ENCODE data around the gene DMBX1. TPM values are rescaled to one million over a fixed set of nuclear protein-coding genes. Genes with fewer than 3 reads are reported as not detected.

Gene DMBX1
- total and polyA plus RNA-seq, 2 of the 4 experiments (the other 2 are of a cell fraction), result not detected

DNA sequence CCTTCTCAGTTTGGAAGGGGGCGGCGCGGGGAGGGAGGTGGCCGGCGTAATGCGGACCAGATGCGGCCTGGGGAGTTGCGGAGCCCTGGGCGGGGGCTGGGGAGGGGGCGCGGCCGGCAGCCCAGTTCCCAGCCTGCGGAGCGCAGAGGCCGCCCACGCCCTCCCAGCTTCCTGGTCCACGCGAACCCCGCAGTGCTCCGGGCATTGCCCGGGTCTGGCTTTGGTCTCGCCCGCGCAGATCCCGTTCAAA is 695 bp downstream of the DMBX1 start:
- Histone ChIP-seq H3K18ac (ENCODE audit: low read depth, low read length) (no peak overlapping the region), H4K20me1 (ENCODE audit: insufficient read depth, low read length) (peaks cover 13% of the 10 kb centered on the region; the same call in 1 of the 2 replicates), H2BK5ac (ENCODE audit: low read depth, low read length, poor library complexity, severe bottlenecking) (no peak overlapping the region), H3K36me3 (ENCODE audit: control insufficient read depth, insufficient read depth, low read length) (no peaks in the 10 kb centered on the region), H4K91ac (ENCODE audit: insufficient read depth, low read depth, low read length) (no peak overlapping the region), H3K9me3 (ENCODE audit: control insufficient read depth, insufficient read depth, low read length) (peaks cover 2% of the 10 kb centered on the region; the same call in 1 of the 2 replicates), H2AK5ac (ENCODE audit: low read depth, low read length) (no peak overlapping the region), H3K23ac (ENCODE audit: low read depth, low read length) (no peak overlapping the region; the same call in 1 of the 2 replicates), H3K4ac (ENCODE audit: low read depth, low read length) (no peak overlapping the region), H3K27me3 (ENCODE audit: control insufficient read depth, insufficient read depth, low read length) (peaks cover 95% of the 10 kb centered on the region), H3K4me2 (ENCODE audit: low read depth, low read length) (no peak overlapping the region), H3K14ac (replicated peaks; ENCODE audit: low read depth, low read length) (no peak overlapping the region), H3K9me1 (ENCODE audit: insufficient read depth, low read length) (no peaks in the 10 kb centered on the region), H2BK120ac (ENCODE audit: low read depth, low read length) (no peak overlapping the region), H2BK15ac (ENCODE audit: low read depth, low read length) (no peak overlapping the region), H4K5ac (ENCODE audit: low read depth, low read length) (no peak overlapping the region), H3K27ac (ENCODE audit: insufficient read depth, low read length) (no peak overlapping the region), H2AFZ (replicated peaks; ENCODE audit: low read length, poor library complexity) (peak overlapping the region; percentile 44), H3K4me1 (ENCODE audit: control insufficient read depth, insufficient read depth, low read length) (no peaks in the 10 kb centered on the region), H3K9ac (ENCODE audit: low read depth, low read length) (no peak overlapping the region), H3K79me1 (ENCODE audit: low read depth in 1 of 2, low read length in 2 of 2) (no peaks in the 10 kb centered on the region), H2AK9ac (replicated peaks; ENCODE audit: low read depth, low read length, poor library complexity) (no peak overlapping the region), H3K4me3 (ENCODE audit: insufficient read depth, low read depth, low read length) (no peak overlapping the region), H3K56ac (ENCODE audit: extremely low read depth, insufficient read depth, low read length) (no peak overlapping the region), H2BK20ac (ENCODE audit: low read depth, low read length) (no peak overlapping the region), H4K8ac (ENCODE audit: low read depth in 2 of 2, low read length in 2 of 2) (no peak overlapping the region)
- DNase-seq (no peak), ATAC-seq (ENCODE audit: low read depth) (no peak)
- dilution Hi-C loops (cut with HindIII; ENCODE audit: low sequenced_read_pairs, unreplicated experiment), result no loop called here
- POLR2A ChIA-PET (ENCODE audit: unreplicated experiment), result no interaction called here
- CTCF ChIA-PET, result interaction anchor here (1.6 kb wide), 1 partner anchor 14 kb away, joined by 4 read pairs; no protein-coding TSS in a partner anchor
- WGBS, 2 experiments (ENCODE audit: extremely low coverage in 2 of 2, insufficient read length in 1 of 2), result 5% methylated on average over 8 of the region's 25 CpGs; no CpG with 5 or more reads in 1 of the 2 experiments
- BruUV-seq (replicated peaks), result no TSS peak
- in situ Hi-C loops (cut with MboI; ENCODE audit: low sequenced_read_pairs), result no loop called here
- intact Hi-C loops (cut with micrococcal nuclease), result no loop called here
- TF ChIP-seq NFE2L2 (IDR thresholded peaks at IDR 0.05; ENCODE audit: low read depth, low read length), result no peak
- no peak for TF ChIP-seq RCOR1 (IDR thresholded peaks at IDR 0.05; ENCODE audit: insufficient replicate concordance, low read length)
- no peak for TF ChIP-seq CTCF (conservative IDR thresholded peaks at IDR 0.05; ENCODE audit: low read depth, low read length)
- no peak for TF ChIP-seq MAFK (IDR thresholded peaks at IDR 0.05; ENCODE audit: low read depth, low read length)
- no peak for TF ChIP-seq POLR2A (IDR thresholded peaks at IDR 0.05; ENCODE audit: low read depth, low read length)
- no peak for TF ChIP-seq RAD21 (IDR thresholded peaks at IDR 0.05; ENCODE audit: low read length)
- no peak for TF ChIP-seq BHLHE40 (IDR thresholded peaks at IDR 0.05; ENCODE audit: low read depth, low read length)
- TF ChIP-seq, protein P1, sequence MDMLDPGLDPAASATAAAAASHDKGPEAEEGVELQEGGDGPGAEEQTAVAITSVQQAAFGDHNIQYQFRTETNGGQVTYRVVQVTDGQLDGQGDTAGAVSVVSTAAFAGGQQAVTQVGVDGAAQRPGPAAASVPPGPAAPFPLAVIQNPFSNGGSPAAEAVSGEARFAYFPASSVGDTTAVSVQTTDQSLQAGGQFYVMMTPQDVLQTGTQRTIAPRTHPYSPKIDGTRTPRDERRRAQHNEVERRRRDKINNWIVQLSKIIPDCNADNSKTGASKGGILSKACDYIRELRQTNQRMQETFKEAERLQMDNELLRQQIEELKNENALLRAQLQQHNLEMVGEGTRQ (IDR thresholded peaks at IDR 0.05; ENCODE audit: low read depth, low read length), result no peak
- TF ChIP-seq FOS (IDR thresholded peaks at IDR 0.05; ENCODE audit: low read depth, low read length), result no peak
- no peak for TF ChIP-seq CEBPB (IDR thresholded peaks at IDR 0.05; ENCODE audit: low read depth, low read length)
- TF ChIP-seq, protein P2, sequence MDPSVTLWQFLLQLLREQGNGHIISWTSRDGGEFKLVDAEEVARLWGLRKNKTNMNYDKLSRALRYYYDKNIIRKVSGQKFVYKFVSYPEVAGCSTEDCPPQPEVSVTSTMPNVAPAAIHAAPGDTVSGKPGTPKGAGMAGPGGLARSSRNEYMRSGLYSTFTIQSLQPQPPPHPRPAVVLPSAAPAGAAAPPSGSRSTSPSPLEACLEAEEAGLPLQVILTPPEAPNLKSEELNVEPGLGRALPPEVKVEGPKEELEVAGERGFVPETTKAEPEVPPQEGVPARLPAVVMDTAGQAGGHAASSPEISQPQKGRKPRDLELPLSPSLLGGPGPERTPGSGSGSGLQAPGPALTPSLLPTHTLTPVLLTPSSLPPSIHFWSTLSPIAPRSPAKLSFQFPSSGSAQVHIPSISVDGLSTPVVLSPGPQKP (IDR thresholded peaks at IDR 0.05; ENCODE audit: borderline replicate concordance, low read depth, low read length), result no peak
- no peak for TF ChIP-seq SMC3 (IDR thresholded peaks at IDR 0.05; ENCODE audit: low read depth, low read length)
- no peak for TF ChIP-seq MXI1 (IDR thresholded peaks at IDR 0.05; ENCODE audit: borderline replicate concordance, low read depth, low read length)
- no peak for TF ChIP-seq CHD1 (IDR thresholded peaks at IDR 0.05; ENCODE audit: low read depth, low read length)
- TF ChIP-seq RFX5 (IDR thresholded peaks at IDR 0.05; ENCODE audit: low read depth, low read length), result no peak
- no peak for TF ChIP-seq MAZ (IDR thresholded peaks at IDR 0.05; ENCODE audit: borderline replicate concordance, low read depth, low read length)
